Right renal pelvis (tissue), 4 donors: Measurements from ENCODE around the gene UEVLD. TPM values are rescaled to one million over a fixed set of nuclear protein-coding genes. Genes with fewer than 3 reads are reported as not detected.

Experiments
- DNase-seq, 4 donors: peaks; one replicate each; pipeline ENCODE4 v3.0.0-alpha.2; 2013; ENCODE audit warnings: low read depth in 4 of 4, low spot score in 3 of 4, missing footprints in 1 of 4
- polyA plus RNA-seq, 4 donors: library from polyadenylated mRNA; unstranded; fragments of 120-200 nt; gene quantifications; one replicate each; pipeline ENCODE4 v1.2.1, GENCODE V29; 2013; ENCODE audit not compliant: insufficient read length in 4 of 4

The UEVLD gene
- polyA plus RNA-seq, 4 donors = 19.5 to 23.6 (median 22.3) TPM

DNA sequence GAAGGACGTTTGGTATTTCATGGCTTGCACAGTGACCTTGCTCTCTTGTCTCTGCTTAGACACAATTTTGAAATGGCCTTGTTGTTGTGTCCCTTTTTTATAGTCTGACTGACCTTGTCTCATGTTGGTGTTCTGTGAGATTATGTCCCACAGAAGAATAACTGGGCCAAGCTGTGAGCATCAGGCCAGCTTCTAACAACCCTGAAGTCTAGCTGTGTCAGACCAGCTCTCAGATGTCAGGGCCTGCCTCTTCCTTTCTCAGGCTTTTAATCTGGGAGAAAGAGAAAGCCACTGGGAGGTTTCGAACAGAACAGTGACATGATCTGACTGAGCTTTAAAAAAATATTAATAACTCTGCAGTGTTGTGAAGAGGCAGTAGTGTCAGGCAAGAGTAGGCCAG is 2.0 kb upstream of the UEVLD start:
- no peak for DNase-seq

DNA sequence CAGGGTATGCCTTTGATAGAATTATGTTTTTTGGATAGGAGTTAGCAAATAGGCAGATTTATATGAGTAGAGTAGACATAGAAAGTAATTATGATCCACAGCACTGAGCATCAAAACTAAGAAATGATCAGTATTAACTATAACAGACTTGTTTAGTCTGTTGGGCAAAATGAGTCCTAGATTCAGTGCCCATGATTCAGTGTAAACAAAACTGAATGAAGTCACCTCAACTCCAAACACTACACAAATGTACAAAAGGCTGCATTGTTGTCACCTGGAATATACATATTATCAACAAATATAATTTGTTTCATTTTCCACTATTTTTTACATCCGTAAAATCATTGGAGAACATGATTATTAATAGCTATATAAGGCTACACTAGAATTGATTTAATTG is 6.7 kb downstream of the UEVLD start:
- no peak for DNase-seq

DNA sequence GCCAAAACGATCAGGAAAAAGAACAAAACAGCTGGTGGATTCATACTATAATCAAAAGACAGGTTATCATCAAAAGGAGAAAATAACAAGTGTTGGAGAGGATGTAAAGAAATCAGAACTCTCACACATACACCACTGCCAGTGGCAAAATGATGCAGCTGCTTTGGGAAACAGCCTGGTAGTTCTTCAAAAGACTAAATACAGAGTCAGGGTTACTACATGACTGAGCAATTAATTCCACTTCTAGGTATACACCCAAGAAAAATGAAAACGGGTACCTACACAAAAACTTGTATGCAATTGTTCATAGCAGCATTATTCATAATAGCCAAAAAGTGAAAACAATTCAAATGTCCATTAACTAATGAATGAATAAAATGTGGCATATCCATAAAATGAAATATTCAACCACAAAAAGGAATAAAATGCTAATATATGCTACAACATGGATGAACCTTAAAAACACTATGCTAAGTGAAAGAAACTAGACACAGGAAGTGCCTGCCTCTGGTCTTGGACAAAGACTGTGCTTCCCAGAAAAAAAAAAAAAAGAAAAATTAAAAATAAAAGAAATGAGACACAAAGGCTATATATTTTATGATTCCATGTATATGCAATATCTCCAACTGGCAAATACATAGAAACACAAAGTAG is 8.3 kb downstream of the UEVLD start:
- no peak for DNase-seq

DNA sequence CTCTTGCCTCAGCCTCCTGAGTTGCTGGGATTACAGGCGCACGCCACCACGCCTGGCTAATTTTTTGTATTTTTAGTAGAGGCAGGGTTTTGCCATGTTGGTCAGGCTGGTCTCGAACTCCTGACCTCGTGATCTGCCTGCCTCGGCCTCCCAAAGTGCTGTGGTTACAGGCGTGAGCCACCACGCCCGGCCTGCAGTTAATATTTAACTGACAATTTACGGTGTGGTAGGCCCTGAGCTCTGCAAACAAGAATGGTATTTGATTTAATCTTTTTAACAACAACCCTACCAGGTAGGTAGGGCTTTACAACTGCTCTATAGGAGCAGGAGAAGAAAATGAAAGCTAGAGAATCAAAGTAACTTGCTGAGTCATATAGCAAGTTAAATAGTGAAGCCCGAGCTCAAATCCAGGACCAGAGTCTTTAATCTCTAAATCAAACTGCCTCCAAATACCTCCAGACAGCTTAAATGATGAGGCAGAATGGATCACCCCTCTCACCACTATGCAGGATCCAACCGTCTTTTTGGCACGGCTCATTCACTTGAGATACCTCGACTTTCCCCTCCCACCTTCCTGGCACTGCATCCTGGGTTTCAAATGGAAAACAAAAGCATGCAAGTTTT is 9.4 kb downstream of the UEVLD start:
- no peak for DNase-seq

DNA sequence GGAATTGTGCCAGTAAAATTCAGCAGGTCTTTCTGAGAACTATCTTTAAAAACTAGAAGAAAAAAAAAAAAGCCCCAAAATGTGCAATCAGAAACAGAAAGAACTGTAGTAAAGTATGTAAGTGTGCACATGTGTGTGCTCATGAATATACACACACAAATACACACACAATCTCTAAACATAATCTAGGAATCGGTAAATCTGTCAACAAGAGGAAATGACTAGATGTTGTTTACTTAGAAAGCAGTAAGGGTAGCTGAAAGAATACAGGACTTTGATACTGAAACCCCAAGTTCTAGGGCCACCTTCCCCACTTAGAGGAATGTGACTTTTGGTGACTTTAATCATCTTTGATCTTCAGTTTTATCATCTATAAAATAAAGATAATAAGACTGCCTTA is 13.2 kb downstream of the UEVLD start:
- DNase-seq = no peak

DNA sequence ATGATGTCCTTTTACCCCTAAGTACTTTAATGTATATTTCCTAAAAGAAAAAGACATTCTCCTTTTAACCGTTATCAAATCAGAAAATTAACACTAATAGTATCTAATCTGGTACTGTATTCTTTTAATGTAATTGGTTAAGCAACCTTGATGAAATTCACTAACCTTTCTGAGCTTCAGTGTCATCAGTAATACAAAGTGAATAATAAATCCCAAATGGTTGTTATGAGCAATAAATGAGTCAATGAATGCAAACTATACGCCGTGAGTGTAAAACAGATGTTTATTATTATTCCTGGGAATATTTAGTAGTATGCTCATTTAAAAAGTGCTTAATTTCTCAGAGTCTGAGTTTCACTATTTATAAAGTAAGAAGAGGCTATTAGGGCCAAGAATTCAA is 21.5 kb downstream of the UEVLD start:
- no peak for DNase-seq

DNA sequence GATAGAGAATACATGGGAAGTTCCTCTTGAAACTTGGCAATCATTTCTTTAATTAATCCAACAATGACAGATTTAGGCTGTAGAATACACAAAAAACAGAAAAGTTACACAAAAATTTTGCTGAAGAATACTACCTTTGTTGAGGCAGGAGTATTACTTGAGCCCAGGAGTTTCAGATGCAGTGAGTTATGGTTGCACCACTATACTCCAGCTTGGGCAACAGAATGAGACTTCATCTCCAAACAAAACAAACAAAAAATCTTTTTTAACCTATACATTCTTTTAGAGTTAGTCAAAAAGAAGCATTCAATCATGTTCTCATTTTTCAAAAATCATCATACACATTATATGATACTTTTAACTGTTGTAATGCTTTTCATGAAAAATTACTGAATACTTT is 22.1 kb downstream of the UEVLD start:
- no peak for DNase-seq

DNA sequence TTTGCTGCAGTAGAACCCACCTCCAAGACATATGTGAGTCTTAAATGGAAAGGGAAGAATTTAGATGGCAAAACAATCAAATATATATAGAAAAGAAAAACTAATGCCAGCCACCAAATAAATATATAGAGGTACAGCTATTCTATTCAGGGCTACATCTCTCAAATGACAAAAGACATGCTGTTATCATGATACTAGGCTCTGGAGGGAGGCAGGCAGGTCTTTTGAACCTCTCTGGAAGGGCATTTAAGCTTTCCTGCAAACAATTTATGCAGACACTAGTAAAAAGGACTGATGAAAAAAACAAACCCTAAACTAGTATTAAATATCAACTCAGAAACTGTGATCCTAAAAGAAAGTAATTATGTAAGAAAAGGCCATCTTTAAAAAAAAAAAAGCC is 24.4 kb downstream of the UEVLD start:
- no peak for DNase-seq

DNA sequence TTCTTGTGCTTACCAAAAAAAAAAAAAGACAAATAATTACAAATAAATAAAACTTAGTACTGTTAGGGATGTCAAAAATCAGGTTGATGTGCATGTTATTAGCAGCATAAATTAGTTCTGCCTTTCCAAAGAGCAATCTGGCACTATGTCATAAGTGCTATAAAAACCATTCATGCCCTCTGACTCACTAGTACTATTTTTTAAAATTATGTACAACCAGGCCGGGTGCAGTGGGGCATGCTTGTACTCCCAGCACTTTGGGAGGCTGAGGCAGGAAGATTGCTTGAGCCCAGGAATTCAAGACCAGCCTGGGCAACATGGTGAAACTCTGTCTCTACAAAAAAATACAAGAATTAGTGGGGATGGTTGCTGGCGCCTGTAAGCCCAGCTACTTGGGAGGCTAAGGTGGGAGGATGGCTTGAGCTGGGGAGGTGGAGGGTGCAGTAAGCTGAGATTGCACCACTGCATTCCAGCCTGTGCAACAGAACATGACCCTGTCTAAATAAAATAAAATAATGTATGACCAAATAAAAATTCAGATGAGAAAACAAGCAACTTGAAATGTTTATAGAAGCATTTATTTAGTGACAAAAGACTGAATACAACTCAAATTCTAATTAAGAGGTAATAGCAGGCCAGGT is 25.3 kb downstream of the UEVLD start:
- DNase-seq = no peak

DNA sequence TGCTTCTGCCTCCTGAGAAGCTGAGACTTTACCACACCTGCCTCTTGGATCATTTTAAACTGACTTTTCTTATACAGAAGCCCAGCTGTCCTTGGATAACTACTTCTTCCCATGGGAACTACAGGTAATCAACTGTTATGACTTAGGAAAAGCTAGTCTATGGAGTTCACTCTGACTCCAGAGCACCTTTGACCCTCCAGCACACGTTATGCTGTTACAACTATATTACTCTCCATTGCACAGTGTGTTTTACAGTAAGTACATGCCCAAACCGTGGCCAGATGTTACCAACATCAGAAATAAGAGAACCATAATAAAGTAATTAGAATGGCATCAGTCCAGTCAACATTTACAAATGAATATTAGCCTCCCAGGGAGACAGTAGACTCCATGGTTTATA is 40.5 kb downstream of the UEVLD start:
- no peak for DNase-seq

DNA sequence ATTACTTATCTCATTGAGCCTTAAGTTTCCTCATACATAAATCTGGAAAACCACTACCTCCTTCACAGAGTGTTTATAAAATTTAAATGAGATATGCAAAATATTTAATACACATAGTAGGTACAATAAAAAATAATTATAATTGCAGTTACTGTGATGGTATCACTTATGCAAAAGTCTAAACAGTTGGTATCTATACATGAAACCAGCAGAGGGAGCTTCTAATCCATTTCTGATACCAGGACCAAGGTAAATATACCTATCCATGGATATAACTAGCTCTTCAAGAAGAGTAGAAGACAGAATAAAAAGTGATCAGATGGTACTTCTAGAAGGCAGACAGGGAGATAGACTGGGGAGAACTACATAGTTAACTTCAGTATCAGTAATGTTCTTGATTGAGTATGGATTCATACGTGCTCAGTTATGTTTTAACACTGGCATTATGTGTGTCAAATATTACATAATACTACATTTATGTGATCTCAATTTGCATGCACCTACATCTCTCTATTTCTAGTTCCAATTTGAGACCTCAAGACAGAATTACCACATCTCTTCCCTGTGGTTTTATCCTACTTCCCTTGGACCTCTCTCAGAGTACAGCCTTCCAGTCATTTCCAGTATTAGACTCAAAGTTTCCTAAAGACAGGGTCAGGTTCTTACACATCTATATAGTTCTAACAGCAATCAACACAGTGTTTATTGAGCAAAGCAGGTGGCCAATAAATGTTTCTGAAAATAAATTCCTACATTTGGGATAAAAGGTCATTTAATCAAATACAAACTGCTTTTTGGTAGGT is 48.1 kb downstream of the UEVLD start:
- no peak for DNase-seq

DNA sequence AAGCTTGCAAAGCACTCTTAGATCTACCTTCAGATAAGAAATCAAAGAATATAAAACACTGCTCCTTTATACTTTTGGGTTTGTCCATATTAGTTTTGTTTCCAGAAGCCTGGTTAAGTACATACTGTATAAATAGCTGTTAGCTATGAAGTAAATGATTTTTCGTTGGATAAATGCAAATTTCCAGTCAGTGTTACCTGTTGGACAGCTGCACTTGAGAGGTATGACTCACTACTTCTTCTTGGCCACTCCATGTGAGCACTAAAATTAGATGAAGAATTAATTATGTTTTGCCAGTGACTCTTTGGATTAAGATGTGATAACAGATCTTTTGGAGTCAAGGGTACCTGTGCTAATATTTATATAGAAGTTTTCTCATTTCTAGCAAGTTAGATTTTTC is 52.3 kb downstream of the UEVLD start:
- no peak for DNase-seq

DNA sequence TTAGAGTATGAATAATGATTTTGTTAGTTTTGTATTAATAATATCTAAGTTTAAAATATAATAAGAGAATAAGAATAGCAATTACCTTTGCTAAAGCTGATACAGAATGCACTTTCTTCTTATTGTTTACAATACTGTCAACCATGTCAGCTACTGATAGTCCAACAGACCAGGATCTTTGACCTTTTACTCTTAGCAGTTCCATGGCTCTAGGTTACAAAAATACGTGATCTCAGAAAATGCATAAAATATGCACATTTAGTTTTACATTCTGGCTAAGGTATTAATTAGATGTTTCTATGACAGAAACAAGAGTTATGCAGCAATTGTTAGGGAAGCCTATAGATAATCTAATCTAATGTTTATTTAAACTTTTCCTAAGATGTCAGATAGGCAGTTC is 54.3 kb downstream of the UEVLD start:
- no peak for DNase-seq

DNA sequence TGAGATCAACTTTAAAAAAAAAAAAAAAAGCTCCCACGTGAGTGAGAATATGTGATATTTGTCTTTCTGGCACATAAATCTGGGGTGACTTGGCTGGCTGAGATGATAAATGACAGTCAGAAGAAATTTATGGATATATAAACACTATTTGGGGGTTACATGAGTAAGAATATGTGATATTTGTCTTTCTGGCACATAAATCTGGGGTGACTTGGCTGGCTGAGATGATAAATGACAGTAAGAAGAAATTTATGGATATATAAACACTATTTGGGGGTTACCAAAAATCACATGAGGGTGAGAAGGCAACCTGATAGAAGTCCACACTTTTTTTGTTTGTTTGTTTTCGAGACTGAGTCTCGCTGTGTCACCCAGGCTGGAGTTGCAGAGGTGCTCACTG is 55.2 kb downstream of the UEVLD start:
- DNase-seq = no peak

DNA sequence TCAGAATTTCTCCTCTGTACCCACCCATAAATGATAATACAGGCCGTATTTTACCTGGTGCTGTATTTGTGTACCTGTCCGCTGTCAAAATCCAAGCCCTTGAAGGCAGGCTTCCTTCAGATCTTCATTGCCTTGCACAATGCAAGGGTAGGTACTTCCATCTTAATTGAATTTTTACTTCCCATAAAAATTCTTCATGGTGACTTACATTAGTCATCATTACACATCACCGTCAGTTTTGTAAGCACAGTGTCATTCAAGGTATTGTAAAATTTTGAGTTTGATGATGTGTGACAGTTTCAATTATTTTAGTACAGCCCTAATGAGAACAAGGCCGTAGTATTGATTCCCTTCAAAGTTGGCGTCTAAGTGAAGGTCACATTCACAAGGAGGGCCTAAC is 61.0 kb downstream of the UEVLD start:
- peak in 1 of 4 donors; percentile 5 for DNase-seq

DNA sequence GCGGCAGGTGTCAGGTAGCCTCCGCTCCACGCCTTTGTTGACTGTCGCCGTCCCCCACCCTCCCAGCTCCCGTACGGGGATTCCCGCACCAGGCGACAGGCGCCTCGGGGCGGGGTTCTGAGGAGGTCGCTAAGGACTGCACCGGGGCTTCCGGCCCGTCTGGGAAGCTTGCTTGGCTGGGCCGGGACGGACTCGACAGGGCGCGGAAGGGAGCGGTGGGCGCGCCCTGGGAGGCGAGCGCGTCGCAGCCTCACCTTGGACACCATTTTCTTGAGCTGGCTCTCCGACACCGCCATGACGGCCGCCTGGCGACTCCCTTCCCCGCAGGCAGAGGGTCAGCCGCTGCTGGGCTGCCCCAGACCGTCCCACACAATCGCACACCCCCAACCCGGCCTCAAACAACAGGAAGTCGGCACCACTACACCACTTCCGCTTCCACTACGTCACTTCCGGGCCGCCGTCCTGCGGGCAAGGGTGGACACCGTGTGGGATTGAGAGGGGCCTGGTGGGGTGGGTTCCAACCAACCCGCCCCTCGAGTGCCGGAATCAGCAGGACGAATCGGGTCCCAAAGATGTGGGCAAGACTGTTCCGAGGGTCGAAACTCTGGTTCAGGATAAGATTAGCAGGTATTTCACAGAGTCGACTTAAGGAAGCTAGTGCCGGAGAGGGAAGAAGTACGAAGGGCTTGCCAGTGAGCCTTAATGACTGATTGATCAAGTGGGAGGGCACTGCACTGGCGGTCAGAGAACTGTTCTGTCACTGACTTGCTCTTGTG is 61.8 kb downstream of the UEVLD start, which contains the start of gene TSG101:
Gene TSG101 (minus strand): TSS at position 422 of the 776 bp plus-strand sequence. CDS start 126 bp downstream, at position 296.
- peak; percentile 94 to 95 (median 94) for DNase-seq

DNA sequence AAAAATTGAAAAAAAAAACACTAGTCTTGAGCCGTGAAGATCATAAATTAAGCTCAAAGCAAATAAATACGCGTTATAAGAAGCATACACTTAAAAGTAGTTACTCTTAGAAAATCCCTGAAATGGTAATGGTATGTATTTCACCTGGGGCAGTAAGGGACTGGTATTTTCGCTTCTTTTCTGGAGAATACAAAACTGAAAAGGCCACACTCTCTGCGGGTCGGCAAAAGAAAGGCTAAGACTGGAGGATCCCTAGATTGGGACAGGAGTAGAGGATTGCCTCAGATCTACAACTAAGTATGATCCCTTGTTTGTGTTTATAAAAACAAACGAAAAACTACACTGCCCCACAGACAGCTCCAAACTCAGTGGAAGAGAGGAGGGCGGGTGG is 62.4 kb downstream of the UEVLD start:
- no peak for DNase-seq

DNA sequence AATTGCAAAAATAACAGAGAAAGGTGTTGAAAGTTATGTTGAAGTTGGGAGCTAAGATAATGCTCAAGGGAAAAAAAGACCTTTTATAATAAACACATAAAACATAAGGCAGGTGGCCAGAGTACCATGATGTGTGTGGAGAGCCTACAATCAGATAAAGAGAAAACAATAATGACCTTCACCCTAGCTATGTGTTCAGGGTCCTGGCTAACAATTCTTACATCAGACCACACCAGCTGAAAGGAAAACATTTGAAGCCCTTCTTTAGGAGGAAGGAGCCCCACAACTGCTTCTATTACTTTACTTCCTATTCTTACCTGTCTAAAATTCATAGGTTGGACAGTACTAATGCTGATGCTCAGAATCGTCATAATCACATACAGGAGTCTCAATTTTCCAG is 64.3 kb downstream of the UEVLD start:
- no peak for DNase-seq

DNA sequence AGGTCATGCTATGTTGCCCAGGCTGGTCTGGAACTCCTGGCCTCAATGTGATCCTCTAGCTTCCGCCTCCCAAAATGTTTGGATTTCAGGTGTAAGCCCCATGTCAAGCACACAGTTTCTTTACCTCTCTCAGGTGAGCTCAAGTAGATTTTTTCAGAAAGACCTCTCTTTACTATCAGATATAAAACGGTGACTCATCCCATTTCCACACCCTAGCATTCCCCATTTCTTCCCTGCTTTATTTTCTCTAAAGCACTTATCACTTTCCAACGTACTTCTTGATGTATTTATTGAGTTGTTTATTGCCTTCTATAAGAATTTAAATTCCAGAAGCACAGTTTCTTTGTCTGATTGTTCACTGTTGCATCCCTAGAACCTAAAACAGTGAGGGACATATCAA is 65.5 kb downstream of the UEVLD start:
- no peak for DNase-seq

DNA sequence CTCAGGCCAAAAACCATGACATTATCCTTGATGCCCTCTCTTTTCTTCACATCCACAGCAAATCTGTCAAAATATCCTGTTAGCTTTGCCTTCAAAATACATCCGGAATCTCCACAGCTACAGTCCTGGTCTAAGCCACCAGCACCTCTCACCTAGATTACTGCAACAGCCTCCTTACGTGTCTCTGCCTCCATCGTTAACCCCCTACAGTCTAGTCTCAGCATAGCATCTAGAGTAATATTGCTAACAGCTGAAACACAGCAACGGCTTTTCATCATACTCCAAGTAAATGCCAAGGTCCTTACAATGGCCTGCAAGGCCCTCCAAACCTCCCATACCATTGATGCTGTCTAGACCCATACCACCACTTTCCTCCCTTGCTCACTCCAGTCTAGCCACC is 66.1 kb downstream of the UEVLD start:
- no peak for DNase-seq

DNA sequence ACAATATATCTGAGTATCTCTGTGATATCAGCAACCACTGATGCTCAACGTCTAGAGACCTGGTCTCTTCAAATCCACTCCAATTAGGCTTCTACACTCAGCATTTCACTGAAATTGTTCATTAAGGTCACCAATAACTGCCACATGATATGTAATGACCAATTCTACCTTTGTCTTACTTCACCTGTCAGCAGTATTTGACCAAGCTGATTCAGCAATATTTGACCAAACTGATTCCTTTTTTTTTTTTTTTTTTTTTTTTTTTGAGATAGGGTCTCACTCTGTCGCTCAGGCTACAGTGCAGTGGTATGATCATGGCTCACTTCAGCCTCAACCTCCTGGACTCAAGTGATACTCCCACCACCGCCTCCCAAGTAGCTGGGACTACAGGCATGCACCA is 67.4 kb downstream of the UEVLD start:
- DNase-seq = no peak
